HUDEP-2 (cell line): Measurements from ENCODE around the gene CCDC127.

ENCODE experiments used
- DNase-seq, 76 experiments: peaks; one replicate each; lab custom pipeline; 2025; ENCODE audit not compliant: unreplicated experiment in 76 of 76; lab: John Stamatoyannopoulos, UW

CCDC127 gene

DNA sequence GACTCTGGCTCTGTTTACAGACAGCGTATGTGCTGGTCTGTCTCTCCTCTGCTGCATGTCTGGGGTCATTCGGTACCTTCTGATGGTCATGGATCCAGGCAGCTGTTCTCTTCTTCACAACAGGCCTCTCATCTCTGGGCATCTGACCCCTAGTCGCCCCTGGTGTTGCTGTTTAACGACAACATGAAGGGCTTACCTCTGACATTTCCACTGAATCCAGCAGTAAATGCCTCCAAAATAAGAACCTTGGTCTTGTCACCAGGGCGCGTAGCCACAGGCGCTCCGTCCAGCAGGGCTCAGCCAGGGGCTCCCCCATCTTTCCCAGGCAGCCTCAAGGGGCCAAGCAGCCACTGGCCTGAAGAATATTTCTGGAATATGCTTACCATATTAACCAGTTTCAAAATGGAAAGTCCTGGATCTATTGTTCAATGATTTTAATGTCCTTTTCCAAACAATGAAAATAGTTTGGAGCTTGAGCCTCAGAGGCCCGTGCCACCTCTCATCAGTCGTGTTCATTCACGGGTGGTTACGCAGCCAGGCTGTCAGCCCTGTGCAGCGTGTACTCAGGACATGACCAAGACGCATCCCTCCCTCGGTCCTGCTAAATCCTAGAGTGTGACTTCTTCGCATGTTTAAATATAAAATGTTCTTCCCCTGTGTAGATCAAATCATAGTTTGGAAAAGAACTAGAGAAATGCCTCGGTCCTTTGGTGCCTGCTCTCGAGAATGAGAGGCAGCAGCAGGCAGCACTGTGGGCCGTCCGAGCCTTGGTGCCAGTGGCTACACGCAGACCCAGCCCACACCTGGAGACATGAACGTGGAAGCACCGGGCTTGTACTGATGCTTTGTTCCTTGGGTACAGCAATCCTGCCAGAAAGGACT lies 56.8 kb downstream of the CCDC127 start:
- DNase-seq: no peak

GRCh38 chr5:160173-160510 lies 57.8 kb downstream of the CCDC127 start:
- DNase-seq: no peak

DNA sequence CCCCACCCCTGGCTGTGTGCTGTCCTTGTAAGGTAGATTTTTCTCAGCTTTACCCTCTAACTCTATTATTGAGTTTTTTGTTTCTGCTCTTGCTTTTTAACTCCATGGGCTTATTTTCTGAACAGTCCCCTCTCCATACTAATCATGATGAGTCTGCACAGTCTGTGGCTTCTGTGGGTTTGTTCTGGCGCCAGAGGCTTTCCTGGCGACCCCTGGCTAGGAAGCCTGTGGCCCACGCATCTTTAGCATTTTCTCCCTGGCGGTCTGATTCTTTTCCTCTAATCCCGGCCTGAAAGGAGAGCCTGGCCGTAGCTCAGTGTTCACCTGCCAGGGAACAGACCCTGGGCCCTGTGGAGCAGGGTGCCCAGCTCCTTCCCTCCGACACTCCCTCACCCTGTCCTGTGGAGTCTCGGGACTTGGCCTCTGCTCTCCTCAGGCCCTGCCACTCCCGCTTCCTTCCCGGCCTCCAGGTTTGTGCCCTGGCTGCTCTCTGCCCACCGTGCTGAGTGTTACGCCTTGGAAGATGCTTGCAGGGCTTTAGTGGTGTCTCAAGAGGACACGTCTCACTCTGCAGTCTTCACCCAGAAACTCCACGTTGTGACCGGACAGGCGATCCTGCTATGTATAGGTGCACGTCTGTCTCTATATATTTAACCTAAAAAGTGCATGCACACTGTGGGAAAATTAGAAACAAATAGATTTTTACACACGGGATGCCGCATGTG lies 58.3 kb downstream of the CCDC127 start:
- no peak for DNase-seq

- DNase-seq: no peak
Measured at GRCh38 chr5:158807-159447, 59.0 kb downstream of the CCDC127 start.

DNA sequence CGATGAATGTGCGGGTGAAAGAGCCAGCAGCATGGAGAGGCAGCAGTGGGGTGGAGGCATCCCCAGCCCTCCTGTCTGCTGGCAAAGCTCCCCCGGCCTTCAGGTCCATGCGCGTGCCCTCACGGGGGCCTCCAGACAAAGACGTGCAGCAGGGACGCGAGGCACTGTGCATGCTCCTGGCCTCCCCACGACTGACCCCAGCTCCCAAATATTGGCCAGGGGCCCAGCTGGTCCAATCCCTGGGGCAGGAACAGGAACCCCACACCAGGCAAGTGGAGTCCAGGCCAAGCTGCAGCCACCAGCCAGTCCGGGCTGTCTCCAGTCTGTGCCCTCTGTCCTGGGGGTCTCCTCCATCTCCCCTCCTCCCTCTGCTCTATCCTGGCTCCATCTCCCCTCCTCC lies 60.2 kb downstream of the CCDC127 start:
- DNase-seq: no peak

- DNase-seq: no peak
Measured at GRCh38 chr5:157126-157715, 60.7 kb downstream of the CCDC127 start.

GRCh38 chr5:156411-157072 lies 61.4 kb downstream of the CCDC127 start:
- no peak for DNase-seq

GRCh38 chr5:155651-156410 lies 62.1 kb downstream of the CCDC127 start:
- DNase-seq: no peak

- no peak for DNase-seq
Measured at GRCh38 chr5:154826-155225, 63.1 kb downstream of the CCDC127 start.

DNA sequence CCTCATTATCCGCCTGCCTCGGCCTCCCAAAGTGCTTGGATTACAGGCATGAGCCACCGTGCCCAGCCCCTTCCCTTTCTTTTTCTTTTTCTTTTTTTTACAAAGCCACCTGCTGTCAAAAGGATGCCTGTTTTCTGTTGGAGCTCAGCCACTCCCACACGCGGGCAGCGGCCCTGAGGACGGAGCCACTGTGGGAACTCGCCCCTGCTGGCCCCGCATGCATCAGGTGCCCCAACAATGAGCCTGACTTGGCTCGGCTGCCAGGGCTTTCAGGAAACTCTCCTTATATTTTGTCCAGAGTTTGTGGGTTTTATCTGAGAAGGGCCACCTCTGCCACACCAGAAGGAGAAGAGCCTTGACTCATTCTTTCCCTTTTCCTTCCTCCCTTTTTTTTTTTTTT lies 63.7 kb downstream of the CCDC127 start:
- DNase-seq: no peak

DNA sequence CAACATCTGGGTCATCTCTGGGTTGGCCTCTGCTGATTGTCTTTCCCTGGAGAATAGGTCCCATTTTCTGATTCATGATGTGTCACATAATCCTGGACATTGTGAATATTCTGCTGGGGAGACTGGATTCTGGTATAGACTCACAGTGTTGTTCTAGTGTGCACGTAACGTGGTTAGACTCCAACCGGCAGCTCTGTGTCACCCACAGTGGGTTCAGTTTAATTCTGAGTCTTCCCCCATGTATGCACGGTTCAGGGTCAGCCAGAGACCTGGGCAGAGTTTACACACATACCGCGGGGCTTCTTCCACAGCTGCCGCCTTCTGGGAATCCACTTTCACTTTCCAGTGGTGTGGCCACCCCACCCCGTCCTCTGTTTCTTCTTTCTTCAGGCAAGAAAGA lies 64.7 kb downstream of the CCDC127 start:
- DNase-seq: no peak

DNA sequence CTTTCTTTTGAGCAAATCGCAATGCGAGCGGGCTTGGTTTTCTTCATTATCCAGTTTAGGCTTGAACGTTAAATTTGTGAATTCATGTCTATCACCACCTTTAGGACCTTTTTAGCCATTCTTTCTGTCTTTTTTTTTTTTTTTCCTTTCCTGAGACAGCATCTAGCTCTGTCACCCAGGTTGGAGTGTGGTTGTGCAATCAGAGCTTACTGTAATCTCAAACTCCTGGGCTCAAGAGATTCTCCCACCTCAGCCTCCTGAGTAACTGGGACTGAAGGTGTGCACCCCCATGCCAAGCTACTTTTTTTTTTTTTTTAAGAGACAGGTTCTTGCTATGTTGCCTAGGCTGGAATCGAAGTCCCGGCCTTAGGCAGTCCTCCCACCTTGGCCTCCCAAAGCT lies 65.9 kb downstream of the CCDC127 start:
- no peak for DNase-seq

GRCh38 chr5:150746-151145 lies 67.2 kb downstream of the CCDC127 start:
- no peak for DNase-seq

DNA sequence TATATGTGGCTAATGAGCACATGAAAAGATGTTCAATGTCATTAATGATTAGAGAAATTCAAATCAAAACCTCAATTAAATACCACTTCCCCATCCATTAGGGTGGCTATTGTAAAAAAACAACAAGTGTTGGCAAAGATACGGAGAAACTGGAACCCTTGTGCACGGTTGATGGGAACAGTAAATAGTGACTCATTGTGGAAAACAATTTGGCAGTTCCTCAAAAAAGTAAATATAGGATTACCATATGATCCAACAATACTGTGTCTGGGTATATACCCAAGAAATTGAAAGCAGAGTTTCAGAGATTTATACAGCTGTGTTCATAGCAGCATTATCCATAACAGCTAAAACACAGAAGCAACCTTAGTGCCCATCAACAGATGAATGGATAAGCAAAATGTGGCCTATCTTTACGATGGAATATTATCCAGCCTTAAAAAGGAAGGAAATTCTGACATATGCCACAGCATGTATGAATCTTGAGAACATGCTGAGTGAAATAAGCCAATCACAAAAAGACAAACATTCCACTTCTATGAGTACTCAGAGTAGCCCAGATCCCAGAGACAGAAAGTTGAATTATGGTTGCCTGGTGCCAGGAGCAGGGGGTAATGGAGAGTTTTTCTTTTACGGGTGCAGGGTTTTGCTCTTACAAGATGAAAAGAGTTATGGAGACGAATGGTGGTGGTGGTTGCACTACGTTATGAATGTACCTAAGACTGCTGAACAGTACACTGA lies 68.0 kb downstream of the CCDC127 start:
- no peak for DNase-seq

GRCh38 chr5:147751-148150 lies 70.2 kb downstream of the CCDC127 start:
- no peak for DNase-seq
